ENCODE results near the gene MIA2.

Gene MIA2

DNA sequence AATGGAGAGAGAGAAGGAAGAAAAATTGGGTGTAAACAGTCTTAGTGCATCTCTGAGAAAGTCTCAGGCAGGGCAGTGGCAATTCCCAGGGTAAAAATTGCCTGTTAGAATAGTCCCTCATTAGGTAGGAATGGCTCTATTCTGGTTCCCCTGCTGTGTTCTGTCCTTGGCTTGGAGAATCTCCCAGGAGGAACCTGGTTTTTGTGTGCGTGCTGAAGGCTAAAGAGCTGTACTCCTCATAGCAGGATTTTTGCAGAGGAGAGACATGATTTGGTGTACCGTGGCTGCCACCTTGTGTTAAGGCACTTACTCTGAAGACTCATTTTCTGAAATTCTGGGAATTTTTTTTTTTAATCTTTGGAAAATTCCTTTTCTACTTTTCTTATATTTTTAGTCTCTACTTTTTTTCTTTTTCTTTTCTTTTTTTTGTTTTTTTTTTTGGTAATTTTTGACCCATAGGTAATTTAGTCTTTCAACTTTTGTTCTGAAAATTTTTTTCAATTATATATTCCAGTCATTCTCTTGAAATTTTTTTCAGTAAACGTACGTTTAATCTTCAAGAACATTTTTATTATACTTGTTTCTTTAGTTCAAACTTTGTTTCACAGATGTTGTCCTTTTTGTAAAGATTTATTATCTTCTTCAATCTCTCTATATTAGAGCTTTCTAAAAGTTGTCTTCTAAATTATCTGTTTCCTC lies 134.7 kb downstream of the MIA2 start:
- Histone ChIP-seq H3K4me3 (replicated peaks; ENCODE audit: insufficient read depth, low read length) (no peak overlapping the region), H3K27ac (replicated peaks) (no peak overlapping the region), H3K27me3 (ENCODE audit: insufficient read depth, poor library complexity, severe bottlenecking) (no peaks in the 10 kb centered on the region)
- TF ChIP-seq CTCF (IDR thresholded peaks at IDR 0.05; ENCODE audit: insufficient read depth, low read length) (peak; percentile 4), GABPA (IDR thresholded peaks at IDR 0.05; ENCODE audit: low read depth) (no peak)
- peak; percentile 24 to 56 for DNase-seq (ENCODE audit: low read depth in 1 of 2, low spot score in 1 of 2)

GRCh38 chr14:39369029-39369428 lies 135.3 kb downstream of the MIA2 start:
- TF ChIP-seq CTCF (IDR thresholded peaks at IDR 0.05; ENCODE audit: insufficient read depth, low read length) (no peak), SPI1 (IDR thresholded peaks at IDR 0.05; ENCODE audit: borderline replicate concordance, low read depth) (no peak), REST (IDR thresholded peaks at IDR 0.05; ENCODE audit: insufficient replicate concordance, low read depth) (no peak), POLR2AphosphoS5 (IDR thresholded peaks at IDR 0.05; ENCODE audit: low read depth) (no peak), GABPA (IDR thresholded peaks at IDR 0.05; ENCODE audit: low read depth) (no peak)
- no peak for DNase-seq (ENCODE audit: low read depth in 1 of 2, low spot score in 1 of 2)
- Histone ChIP-seq H3K27me3 (ENCODE audit: insufficient read depth, poor library complexity, severe bottlenecking) (no peaks in the 10 kb centered on the region), H3K27ac (replicated peaks) (no peak overlapping the region), H3K4me3 (replicated peaks; ENCODE audit: insufficient read depth, low read length) (no peak overlapping the region)

GRCh38 chr14:39370415-39370814 lies 136.7 kb downstream of the MIA2 start:
- Histone ChIP-seq H3K27me3 (ENCODE audit: insufficient read depth, poor library complexity, severe bottlenecking) (no peaks in the 10 kb centered on the region), H3K4me3 (replicated peaks; ENCODE audit: insufficient read depth, low read length) (no peak overlapping the region), H3K27ac (replicated peaks) (no peak overlapping the region)
- no peak for DNase-seq (ENCODE audit: low read depth in 1 of 2, low spot score in 1 of 2)
- TF ChIP-seq GABPA (IDR thresholded peaks at IDR 0.05; ENCODE audit: low read depth) (no peak), POLR2AphosphoS5 (IDR thresholded peaks at IDR 0.05; ENCODE audit: low read depth) (no peak), CTCF (IDR thresholded peaks at IDR 0.05; ENCODE audit: insufficient read depth, low read length) (no peak), SPI1 (IDR thresholded peaks at IDR 0.05; ENCODE audit: borderline replicate concordance, low read depth) (no peak), REST (IDR thresholded peaks at IDR 0.05; ENCODE audit: insufficient replicate concordance, low read depth) (no peak)

DNA sequence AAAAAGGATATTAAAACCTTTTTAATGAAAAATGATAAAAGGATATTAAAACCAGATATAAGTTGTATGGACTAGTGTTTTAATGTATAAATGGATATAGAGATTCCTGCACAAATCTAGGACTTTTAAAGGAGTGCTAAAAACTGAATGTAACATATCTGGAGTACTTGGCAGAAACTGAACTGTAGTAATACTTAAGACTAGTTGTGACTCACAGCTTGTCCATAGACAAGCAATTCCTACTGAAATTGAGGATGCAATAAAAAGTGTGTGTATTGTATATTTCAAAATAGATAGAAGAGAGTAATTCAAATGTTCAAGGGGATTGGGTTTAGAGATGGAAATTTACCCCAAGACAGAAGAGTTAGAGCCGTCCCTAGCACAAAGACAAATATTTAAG lies 138.9 kb downstream of the MIA2 start:
- no peaks in the 10 kb centered on the region for H3K27me3 ChIP-seq (ENCODE audit: insufficient read depth, poor library complexity, severe bottlenecking)
- H3K4me3 ChIP-seq (replicated peaks; ENCODE audit: insufficient read depth, low read length), result no peak overlapping the region
- no peak overlapping the region for H3K27ac ChIP-seq (replicated peaks)
- TF ChIP-seq CTCF (IDR thresholded peaks at IDR 0.05; ENCODE audit: insufficient read depth, low read length) (no peak), SPI1 (IDR thresholded peaks at IDR 0.05; ENCODE audit: borderline replicate concordance, low read depth) (no peak), POLR2AphosphoS5 (IDR thresholded peaks at IDR 0.05; ENCODE audit: low read depth) (no peak), REST (IDR thresholded peaks at IDR 0.05; ENCODE audit: insufficient replicate concordance, low read depth) (no peak), GABPA (IDR thresholded peaks at IDR 0.05; ENCODE audit: low read depth) (no peak)
- DNase-seq (ENCODE audit: low read depth in 1 of 2, low spot score in 1 of 2), result no peak
